Motor neuron (in vitro differentiated cells): ENCODE data around the gene NAALADL2. TPM values are rescaled to one million over a fixed set of nuclear protein-coding genes. Genes with fewer than 3 reads are reported as not detected.

Experiments
- ATAC-seq, 8 experiments: fragments of 200-7000 bp; cut with Tn5 transposase; replicated peaks in 6 of 8; 2 replicates each; pipeline ENCODE4 v1.8.0; 2021; ENCODE audit warnings: mild to moderate bottlenecking in 8 of 8, moderate library complexity in 8 of 8
- H3K27ac ChIP-seq, 2 donors: fragments of 250-450 bp; sonication (Bioruptor Pico); 2 replicates each; pipeline ENCODE4 v1.9.0; 2021; ENCODE audit warnings: antibody characterized with exemption in 2 of 2, mild to moderate bottlenecking in 2 of 2, moderate library complexity in 1 of 2
- H3K4me1 ChIP-seq, 2 donors: fragments of 250-450 bp; sonication (Bioruptor Pico); replicated peaks in 1 of 2; 2 replicates each; pipeline ENCODE4 v1.6.1; 2021; ENCODE audit warnings: antibody characterized with exemption in 2 of 2, mild to moderate bottlenecking in 2 of 2, moderate library complexity in 1 of 2
- H3K4me3 ChIP-seq, 5 donors: fragments of 250-450 bp; sonication (Bioruptor Pico); 2 replicates each; pipeline ENCODE4 v1.9.0; 2021; ENCODE audit warnings: antibody characterized with exemption in 5 of 5, mild to moderate bottlenecking in 5 of 5, moderate library complexity in 4 of 5
- WGBS, 10 experiments: fragments of 450-650 bp; shearing (Covaris generic); methylation state at CpG; one replicate each; pipeline ENCODE4 v1.0.0; 2022; 5-methylcytosine and 5-hydroxymethylcytosine counted together
- in situ Hi-C, 9 experiments: fragments of 400-800 bp; cut with MboI; loops; one replicate each; pipeline ENCODE4 v1.15.0; 2021; ENCODE audit warnings: low sequenced_read_pairs in 9 of 9, low pct_unique_long_range_greater_than_20kb in 2 of 9; ENCODE audit not compliant: unreplicated experiment in 9 of 9
- total RNA-seq, 8 experiments: library from RNA; unstranded; fragments of 300-600 nt; gene quantifications; 2 replicates each; pipeline versions ENCODE4 v1.2.3 to v1.2.4, GENCODE V29; 2022

Gene NAALADL2
- total RNA-seq, 8 experiments from 2014 or later = 1.1 to 5.4 (median 2.0) TPM

DNA sequence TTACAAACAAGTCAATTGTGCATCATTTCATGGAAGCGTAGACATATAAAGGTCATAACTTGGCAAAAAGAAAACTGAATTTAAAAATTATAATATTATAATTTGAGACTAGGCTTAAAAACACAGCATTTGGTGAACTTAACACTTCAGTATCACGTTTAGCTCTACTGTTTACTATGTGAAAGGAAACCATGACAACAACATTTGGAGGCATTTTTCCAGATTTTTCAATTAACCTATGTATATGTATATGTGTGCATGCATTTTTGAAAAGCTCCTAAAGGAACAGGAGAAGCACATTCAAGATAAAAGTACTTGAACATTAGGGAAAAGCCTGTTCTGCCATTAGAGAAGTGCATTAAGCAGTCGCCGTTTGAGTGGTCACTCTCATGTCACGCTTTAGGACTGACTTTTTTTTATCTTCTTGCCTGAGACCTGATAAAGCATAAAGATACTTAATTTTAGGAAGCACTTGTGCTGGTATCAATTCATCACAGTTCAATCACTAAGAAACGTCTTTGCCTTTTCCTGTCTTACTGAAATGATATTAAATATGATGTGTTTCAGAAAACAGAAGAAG is 156.0 kb downstream of the NAALADL2 start:
- H3K27ac ChIP-seq = no peak overlapping the region
- no peak for ATAC-seq
- WGBS, 10 experiments = 49 to 88% (median 77%) methylated on average over 3 to 6 of the region's 6 CpGs
- in situ Hi-C loops = no loop called here
- no peak overlapping the region for H3K4me3 ChIP-seq
- H3K4me1 ChIP-seq = no peaks in the 10 kb centered on the region

- no peak for ATAC-seq
- WGBS, 10 experiments = 55 to 100% (median 78%) methylated on average over 1 to 5 of the region's 5 CpGs; no CpG with 5 or more reads in 1 of the 10 experiments
- Histone ChIP-seq H3K4me3 (no peak overlapping the region), H3K4me1 (no peaks in the 10 kb centered on the region), H3K27ac (no peak overlapping the region)
- in situ Hi-C loops = no loop called here
These were observed 160.0 kb downstream of the NAALADL2 start for GRCh38 chr3:175018946-175019727.

GRCh38 chr3:175020101-175020500 is 161.0 kb downstream of the NAALADL2 start:
- Histone ChIP-seq H3K27ac (no peak overlapping the region), H3K4me1 (no peaks in the 10 kb centered on the region), H3K4me3 (no peak overlapping the region)
- no peak for ATAC-seq
- in situ Hi-C loops = no loop called here
- 100% methylated on average over 1 of the region's 1 CpG; no CpG with 5 or more reads in 4 of the 10 experiments for WGBS, 10 experiments

- Histone ChIP-seq H3K4me1 (peaks cover 4 to 8% of the 10 kb centered on the region in 2 donors), H3K4me3 (no peak overlapping the region), H3K27ac (no peak overlapping the region)
- in situ Hi-C loops = no loop called here
- ATAC-seq = peak in 1 of 8 experiments; percentile 31
- 25 to 92% (median 60%) methylated on average over 1 to 2 of the region's 2 CpGs; no CpG with 5 or more reads in 5 of the 10 experiments for WGBS, 10 experiments
These were observed 170.7 kb downstream of the NAALADL2 start for GRCh38 chr3:175029828-175030227.

DNA sequence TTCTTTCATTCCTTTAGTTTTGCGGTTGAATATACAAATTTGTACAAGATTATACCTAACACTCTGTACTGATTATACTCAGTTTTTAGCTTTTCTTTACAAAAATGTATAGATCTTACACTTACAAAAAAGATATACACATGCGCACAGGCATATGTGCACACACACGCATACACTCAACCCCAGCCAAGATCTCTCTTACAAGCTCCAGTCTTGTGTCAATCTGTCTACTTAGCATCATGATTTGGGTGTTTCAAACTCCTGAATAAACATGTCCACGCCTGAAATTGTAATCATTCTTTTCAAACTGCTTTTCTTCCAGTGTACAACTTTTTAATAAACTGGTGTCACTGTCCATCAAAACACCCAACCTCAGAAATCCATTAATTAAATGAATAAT is 180.7 kb downstream of the NAALADL2 start:
- ATAC-seq = peak in 3 of 8 experiments; percentile 38 to 62 (median 46)
- H3K4me1 ChIP-seq = no peaks in the 10 kb centered on the region
- WGBS, 10 experiments = 61 to 100% (median 89%) methylated on average over 1 to 4 of the region's 4 CpGs
- in situ Hi-C loops = no loop called here
- no peak overlapping the region for H3K27ac ChIP-seq
- H3K4me3 ChIP-seq = no peak overlapping the region

DNA sequence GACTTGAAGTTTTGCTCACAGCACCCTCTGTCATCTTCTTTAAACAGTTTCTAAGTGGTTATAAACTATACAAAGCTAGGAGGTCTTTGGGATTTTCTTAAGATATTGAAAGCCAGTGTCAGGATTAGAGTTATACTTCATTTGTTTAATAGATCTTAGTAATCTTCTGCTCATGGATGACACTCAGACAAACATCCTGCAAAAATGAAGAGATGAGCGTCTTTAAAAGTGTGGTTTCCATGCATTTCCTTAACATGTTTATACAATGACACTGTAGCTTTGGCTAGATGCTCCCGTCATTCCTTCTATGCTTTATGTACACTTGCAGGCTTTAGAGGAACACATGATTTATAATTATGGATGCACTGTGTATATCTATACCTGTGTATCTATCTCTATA is 182.2 kb downstream of the NAALADL2 start:
- H3K4me1 ChIP-seq = no peaks in the 10 kb centered on the region
- no peak for ATAC-seq
- no peak overlapping the region for H3K4me3 ChIP-seq
- no peak overlapping the region for H3K27ac ChIP-seq
- in situ Hi-C loops = no loop called here
- WGBS, 10 experiments = 20 to 100% (median 70%) methylated on average over 1 to 2 of the region's 2 CpGs; no CpG with 5 or more reads in 1 of the 10 experiments

GRCh38 chr3:175046601-175047000 is 187.5 kb downstream of the NAALADL2 start:
- no peak overlapping the region for H3K27ac ChIP-seq
- 50 to 100% (median 91%) methylated on average over 1 to 4 of the region's 4 CpGs; no CpG with 5 or more reads in 2 of the 10 experiments for WGBS, 10 experiments
- H3K4me1 ChIP-seq = no peaks in the 10 kb centered on the region
- in situ Hi-C loops = no loop called here
- H3K4me3 ChIP-seq = no peak overlapping the region
- ATAC-seq = no peak

DNA sequence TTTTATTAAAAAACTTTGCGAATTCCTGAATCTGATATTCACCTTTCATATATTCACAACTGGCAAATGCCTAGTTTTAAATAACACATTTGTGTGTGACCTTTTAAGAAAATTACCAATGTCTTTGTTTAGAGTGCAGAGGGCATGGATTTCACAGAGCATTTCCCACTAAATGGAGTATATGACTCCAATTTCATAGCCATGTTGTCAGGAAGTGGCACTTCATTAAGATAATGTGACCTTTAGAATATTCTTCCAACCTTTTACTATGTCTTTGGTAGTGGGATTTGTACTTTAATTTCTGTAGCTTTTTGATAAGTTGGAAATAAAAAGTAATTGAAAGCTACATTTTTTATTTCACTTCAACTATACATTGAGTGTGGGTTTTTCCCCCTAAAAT is 188.7 kb downstream of the NAALADL2 start:
- 17 to 100% (median 83%) methylated on average over 1 of the region's 1 CpG; no CpG with 5 or more reads in 1 of the 10 experiments for WGBS, 10 experiments
- no peaks in the 10 kb centered on the region for H3K4me1 ChIP-seq
- ATAC-seq = no peak
- no peak overlapping the region for H3K27ac ChIP-seq
- in situ Hi-C loops = no loop called here
- H3K4me3 ChIP-seq = no peak overlapping the region

GRCh38 chr3:175057401-175057800 is 198.3 kb downstream of the NAALADL2 start:
- peak in 3 of 8 experiments; percentile 20 to 77 (median 73) for ATAC-seq
- H3K4me1 ChIP-seq = no peaks in the 10 kb centered on the region
- in situ Hi-C loops = no loop called here
- H3K27ac ChIP-seq = no peak overlapping the region
- H3K4me3 ChIP-seq = no peak overlapping the region
- 38 to 86% (median 55%) methylated on average over 1 to 3 of the region's 3 CpGs; no CpG with 5 or more reads in 1 of the 10 experiments for WGBS, 10 experiments

DNA sequence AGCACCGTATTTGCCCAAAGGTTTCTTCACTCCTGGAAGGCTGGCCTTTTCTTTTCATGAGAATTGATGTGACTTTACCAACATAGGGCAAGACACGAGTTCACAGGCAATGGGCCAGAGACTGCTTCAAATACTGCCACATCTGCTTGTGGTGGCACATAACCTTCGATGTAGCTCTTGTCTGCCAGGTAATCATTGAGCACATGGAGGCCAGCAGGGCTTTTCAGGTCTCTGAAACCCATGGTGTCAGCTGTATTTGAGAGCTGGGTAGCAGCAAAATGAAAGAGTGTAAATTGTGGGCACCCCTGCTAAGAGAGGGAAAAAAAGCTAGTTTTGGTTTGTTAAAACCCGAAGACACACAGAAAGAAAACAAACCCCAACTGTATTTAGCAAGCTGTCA is 200.7 kb downstream of the NAALADL2 start:
- no peaks in the 10 kb centered on the region for H3K4me1 ChIP-seq
- H3K4me3 ChIP-seq = no peak overlapping the region
- in situ Hi-C loops = no loop called here
- no peak for ATAC-seq
- 18 to 90% (median 68%) methylated on average over 1 to 4 of the region's 4 CpGs for WGBS, 10 experiments
- no peak overlapping the region for H3K27ac ChIP-seq

GRCh38 chr3:175065497-175065896 is 206.4 kb downstream of the NAALADL2 start:
- 60 to 100% (median 82%) methylated on average over 1 to 2 of the region's 2 CpGs; no CpG with 5 or more reads in 4 of the 10 experiments for WGBS, 10 experiments
- H3K27ac ChIP-seq = no peak overlapping the region
- no peak for ATAC-seq
- no peak overlapping the region for H3K4me3 ChIP-seq
- in situ Hi-C loops = no loop called here
- H3K4me1 ChIP-seq = peaks cover 0 to 4% of the 10 kb centered on the region in 2 donors

- peaks cover 0 to 4% of the 10 kb centered on the region in 2 donors for H3K4me1 ChIP-seq
- H3K27ac ChIP-seq = no peak overlapping the region
- in situ Hi-C loops = no loop called here
- 46 to 94% (median 87%) methylated on average over 2 to 4 of the region's 4 CpGs; no CpG with 5 or more reads in 1 of the 10 experiments for WGBS, 10 experiments
- no peak for ATAC-seq
- no peak overlapping the region for H3K4me3 ChIP-seq
These were observed 207.7 kb downstream of the NAALADL2 start for GRCh38 chr3:175066617-175067415.

- Histone ChIP-seq H3K4me1 (peaks cover 0 to 10% of the 10 kb centered on the region in 2 donors), H3K4me3 (no peak overlapping the region), H3K27ac (no peak overlapping the region)
- no peak for ATAC-seq
- in situ Hi-C loops = no loop called here
- WGBS, 10 experiments = 71 to 100% (median 87%) methylated on average over 1 to 3 of the region's 3 CpGs
These were observed 209.5 kb downstream of the NAALADL2 start for GRCh38 chr3:175068587-175068986.
